Neural cell (in vitro differentiated cells): ENCODE results near the gene FGF14.

Experiments
- CTCF ChIP-seq: fragments of 450-650 bp; IDR thresholded peaks from 2 replicates; pipeline ENCODE4 v1.5.1; 2014; ENCODE audit warnings: antibody characterized with exemption, mild to moderate bottlenecking, moderate library complexity; ENCODE audit not compliant: poor library complexity, severe bottlenecking
- EP300 ChIP-seq: fragments of 450-650 bp; conservative IDR thresholded peaks from 2 replicates; pipeline ENCODE4 v1.6.1; 2014; ENCODE audit warnings: antibody characterized with exemption, mild to moderate bottlenecking, moderate library complexity; ENCODE audit not compliant: poor library complexity, severe bottlenecking
- EZH2 ChIP-seq: fragments of 200-600, 300-800 bp; shearing (Covaris generic), sonication (generic); IDR thresholded peaks from 2 replicates; pipeline ENCODE4 v1.6.1; 2014; ENCODE audit warnings: antibody characterized with exemption, low read length, borderline replicate concordance, mild to moderate bottlenecking; ENCODE audit not compliant: insufficient read depth, poor library complexity, severe bottlenecking
- MXI1 ChIP-seq: fragments of 450-650 bp; conservative IDR thresholded peaks from 2 replicates; pipeline ENCODE4 v1.6.1; 2014; ENCODE audit warnings: antibody characterized with exemption, mild to moderate bottlenecking; ENCODE audit not compliant: poor library complexity, severe bottlenecking
- POLR2AphosphoS5 ChIP-seq: IDR thresholded peaks from 2 replicates; pipeline ENCODE4 v1.6.1; 2012
- RAD21 ChIP-seq: fragments of 450-650 bp; conservative IDR thresholded peaks from 2 replicates; pipeline ENCODE4 v1.6.1; 2014; ENCODE audit warnings: antibody characterized with exemption, mild to moderate bottlenecking, moderate library complexity
- REST ChIP-seq: IDR thresholded peaks from 2 replicates; pipeline ENCODE4 v1.6.1; 2012; ENCODE audit warnings: borderline replicate concordance
- TAF1 ChIP-seq: IDR thresholded peaks from 2 replicates; pipeline ENCODE4 v1.6.1; 2012; ENCODE audit warnings: low read depth

GRCh38 chr13:102103469-102103868, 298.4 kb downstream of the FGF14 start:
- TF ChIP-seq CTCF (no peak), EZH2 (no peak), POLR2AphosphoS5 (no peak), TAF1 (no peak), EP300 (no peak), REST (no peak), RAD21 (no peak), MXI1 (no peak)
